Measurements from ENCODE around the gene SLC22A17.

GRCh38 chr14:23327947-23328744 is 24.5 kb downstream of the SLC22A17 start:
- no peak for TF ChIP-seq EZH2 (IDR thresholded peaks at IDR 0.05; ENCODE audit: insufficient read depth, poor library complexity, severe bottlenecking)
- TF ChIP-seq EZH2phosphoT487 (IDR thresholded peaks at IDR 0.05; ENCODE audit: insufficient read depth, low read depth), result no peak
